Islet precursor cell (in vitro differentiated cells): Measurements from ENCODE around the gene UQCRFS1.
"Not testable (repeated sequence)": the region's sequence is repeated elsewhere in the genome, so short reads cannot be mapped to it uniquely, and the experiment has no call there.

Experiments
- DNase-seq: peaks from one replicate; pipeline ENCODE4 v3.0.0-alpha.2; 2018

UQCRFS1 gene

GRCh38 chr19:29212356-29212647 lies 649 bp downstream of the UQCRFS1 start:
- no peak for DNase-seq

DNA sequence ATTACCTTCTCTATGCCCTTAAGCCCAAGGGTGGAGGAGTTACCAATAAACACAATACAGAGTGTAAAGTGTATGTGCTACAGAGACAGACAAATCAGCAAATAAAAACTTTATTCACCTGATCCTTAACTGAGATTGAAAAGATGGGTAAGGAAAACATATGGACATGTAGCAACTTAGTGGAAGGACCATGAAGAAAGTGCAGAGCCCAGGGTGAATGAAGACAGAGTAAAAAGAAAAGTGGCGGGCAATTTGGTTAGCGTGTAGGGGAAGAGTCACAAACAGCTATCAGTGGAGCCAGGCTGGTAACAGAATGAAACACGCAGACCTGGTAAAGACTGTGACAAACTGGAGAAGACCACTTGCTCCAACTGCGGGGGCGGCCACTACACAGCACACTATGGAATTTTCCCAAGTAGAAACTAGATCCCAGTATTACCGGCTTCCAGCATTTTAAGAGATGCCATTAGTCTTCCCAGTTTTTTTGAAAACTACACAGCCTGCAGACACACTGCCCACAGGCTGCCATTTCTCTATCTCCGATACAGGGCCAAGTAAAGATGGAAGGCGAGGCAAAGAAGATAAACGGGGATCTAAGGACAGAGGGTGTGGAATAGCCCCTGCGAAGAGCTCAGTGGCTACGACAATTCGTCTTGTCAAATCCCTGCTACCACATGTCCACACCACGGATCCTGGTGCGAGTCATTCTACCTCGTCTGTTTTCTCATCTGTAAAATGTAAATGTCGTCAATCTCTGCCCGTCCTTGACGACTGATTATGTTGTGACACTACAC lies 1.2 kb downstream of the UQCRFS1 start:
- DNase-seq: peak; percentile 46

DNA sequence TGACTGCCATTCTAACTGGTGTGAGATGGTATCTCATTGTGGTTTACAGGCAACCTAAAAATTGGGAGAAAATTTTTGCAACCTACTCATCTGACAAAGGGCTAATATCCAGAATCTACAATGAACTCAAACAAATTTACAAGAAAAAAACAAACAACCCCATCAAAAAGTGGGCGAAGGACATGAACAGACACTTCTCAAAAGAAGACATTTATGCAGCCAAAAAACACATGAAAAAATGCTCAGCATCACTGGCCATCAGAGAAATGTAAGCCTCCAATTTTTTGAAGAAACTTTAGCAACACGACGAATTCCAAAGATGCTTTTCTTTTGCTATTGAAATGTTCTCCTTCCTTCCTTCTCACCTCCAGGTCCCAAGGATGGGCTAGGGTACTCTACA lies 1.9 kb downstream of the UQCRFS1 start:
- DNase-seq: not testable (repeated sequence)

DNA sequence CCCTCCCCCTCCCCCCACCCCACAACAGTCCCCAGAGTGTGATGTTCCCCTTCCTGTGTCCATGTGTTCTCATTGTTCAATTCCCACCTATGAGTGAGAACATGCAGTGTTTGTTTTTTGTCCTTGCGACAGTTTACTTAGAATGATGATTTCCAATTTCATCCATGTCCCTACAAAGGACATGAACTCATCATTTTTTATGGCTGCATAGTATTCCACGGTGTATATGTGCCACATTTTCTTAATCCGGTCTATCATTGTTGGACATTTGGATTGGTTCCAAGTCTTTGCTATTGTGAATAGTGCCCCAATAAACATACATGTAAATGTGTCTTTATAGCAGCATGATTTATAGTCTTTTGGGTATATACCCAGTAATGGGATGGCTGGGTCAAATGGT lies 2.4 kb downstream of the UQCRFS1 start:
- not testable (repeated sequence) for DNase-seq

- DNase-seq: not testable (repeated sequence)
These were observed 5.4 kb downstream of the UQCRFS1 start for GRCh38 chr19:29207403-29208187.

DNA sequence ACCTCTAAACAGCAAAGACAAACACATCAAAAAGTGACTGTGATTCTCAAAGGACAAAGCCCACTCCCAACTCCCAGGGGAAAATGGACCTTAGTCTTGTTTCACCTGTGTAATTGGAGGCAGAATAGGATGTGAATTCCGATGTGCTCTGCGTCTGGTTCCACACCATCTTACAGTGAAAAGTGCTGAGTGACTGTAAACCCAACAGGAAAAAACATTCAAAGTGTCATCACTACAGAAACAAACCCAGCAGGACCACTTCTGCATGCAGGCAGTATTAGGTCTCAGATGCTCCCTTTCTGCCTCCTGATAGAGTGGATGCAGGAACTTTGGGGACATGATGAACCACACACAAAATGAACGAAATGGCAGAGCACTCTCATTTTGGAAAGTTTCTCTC lies 6.5 kb downstream of the UQCRFS1 start:
- no peak for DNase-seq

DNA sequence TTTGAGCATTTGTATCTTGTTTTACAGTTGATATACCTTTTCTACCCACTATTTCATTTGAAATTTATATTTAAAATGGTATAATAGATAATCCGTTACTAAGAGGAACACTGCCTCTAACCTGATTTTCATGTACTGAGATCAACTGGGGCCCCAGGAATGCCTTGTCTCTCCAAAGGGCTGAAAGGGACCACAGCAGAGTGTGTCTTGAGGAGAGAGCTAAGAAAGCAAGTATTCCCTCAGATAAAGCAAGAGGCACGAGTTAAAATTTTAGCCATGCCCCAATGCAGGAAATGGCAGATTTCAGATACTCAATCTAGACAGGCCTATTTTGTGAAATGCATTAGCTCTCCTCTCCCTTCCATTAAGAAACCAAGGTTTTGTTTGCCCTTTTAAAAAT lies 10.7 kb downstream of the UQCRFS1 start:
- DNase-seq: no peak

GRCh38 chr19:29201855-29202254 lies 11.1 kb downstream of the UQCRFS1 start:
- no peak for DNase-seq

- DNase-seq: no peak
These were observed 18.3 kb downstream of the UQCRFS1 start for GRCh38 chr19:29194658-29195057.

DNA sequence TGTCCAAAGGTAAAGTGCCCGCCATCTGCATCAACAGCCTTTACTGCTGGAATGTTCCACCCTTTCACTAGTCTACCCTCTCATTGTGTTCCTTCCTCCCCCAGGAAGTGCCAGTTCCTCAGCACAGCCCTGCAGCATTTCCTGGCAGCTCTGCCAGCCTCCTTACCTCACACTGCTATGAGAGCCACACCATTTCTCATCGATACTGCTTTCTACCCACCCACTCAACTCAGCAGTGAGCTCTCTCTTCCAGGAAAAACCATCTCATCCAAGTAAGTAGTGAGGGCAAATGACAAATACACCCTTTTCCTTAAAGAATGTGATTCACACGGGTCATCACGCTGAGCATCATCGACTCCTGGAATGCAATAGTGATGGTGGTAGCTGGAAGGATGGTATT lies 19.8 kb downstream of the UQCRFS1 start:
- no peak for DNase-seq

DNA sequence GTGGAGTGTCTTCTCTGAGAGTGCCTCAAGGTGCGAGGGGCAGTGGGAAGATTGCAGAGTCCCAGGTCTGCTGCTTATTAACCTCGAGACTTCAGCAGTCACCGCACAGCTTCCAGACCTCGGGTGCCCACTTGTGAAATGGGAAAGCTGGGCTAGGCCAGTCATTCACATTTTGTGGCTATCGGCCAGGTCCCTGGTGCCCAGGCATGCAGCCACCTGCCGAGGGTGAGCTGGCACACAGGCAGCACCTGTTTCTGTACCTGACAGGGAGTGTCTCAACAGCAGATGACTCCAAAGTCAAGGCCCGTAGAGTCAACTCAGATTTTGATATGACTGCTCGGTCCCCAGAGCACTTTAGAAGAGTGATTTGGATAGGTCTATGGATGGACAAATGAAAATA lies 21.9 kb downstream of the UQCRFS1 start:
- no peak for DNase-seq

DNA sequence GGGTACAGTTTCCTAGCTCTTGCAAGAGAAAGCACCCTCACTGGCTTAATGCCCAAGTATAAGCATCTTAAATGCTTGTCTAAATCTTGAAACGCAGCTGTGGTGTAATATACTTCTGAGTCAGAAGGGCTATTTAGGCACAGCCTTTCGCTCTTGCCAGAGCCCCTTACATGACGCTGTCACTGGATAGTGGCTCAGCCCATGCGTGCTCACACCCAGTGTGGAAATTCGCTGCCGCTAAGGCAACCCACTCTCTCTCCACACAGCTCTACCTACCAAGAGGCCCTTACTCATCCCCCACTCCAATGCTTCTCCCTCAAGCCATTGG lies 24.0 kb downstream of the UQCRFS1 start:
- no peak for DNase-seq

DNA sequence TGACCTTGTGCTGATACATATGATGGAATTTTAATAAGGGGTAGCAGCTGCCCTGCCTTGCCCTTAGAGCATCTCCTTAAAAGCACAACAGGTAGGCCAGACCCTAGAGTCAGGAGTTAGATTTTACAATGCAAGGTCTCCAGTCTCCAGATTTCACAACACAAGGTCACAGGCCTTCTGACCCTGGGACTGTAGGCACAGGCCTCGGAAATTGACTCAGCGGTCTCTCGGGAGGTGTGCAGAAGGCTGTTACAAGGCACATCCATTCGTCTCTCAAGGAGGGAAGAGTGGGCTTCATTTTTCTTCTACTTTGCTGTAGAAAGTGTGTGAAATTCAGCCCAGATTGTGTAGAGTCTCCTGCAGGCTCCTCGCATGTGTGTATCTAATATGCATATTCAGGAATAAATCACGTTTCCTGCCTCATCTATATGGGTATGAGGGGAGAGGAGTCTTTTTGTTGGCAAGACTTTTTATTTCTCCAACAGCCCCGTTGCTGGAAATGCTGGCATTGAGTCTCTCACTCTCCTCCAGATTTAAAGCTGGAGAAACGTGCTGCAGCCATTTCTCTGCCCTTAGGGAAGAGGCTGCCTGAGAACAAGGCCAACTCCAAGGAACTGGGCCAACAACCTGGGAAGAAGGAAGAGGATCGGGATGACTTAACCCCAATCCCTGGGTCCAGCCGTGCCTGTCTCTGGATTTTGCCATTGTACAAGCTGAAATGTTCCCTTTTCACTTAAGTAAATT lies 24.5 kb downstream of the UQCRFS1 start:
- no peak for DNase-seq

- DNase-seq: no peak
These were observed 25.3 kb downstream of the UQCRFS1 start for GRCh38 chr19:29187676-29188075.

- no peak for DNase-seq
These were observed 27.5 kb downstream of the UQCRFS1 start for GRCh38 chr19:29185427-29185826.

- DNase-seq: no peak
These were observed 35.8 kb downstream of the UQCRFS1 start for GRCh38 chr19:29176981-29177754.

- DNase-seq: no peak
These were observed 39.1 kb downstream of the UQCRFS1 start for GRCh38 chr19:29173896-29174295.

- no peak for DNase-seq
These were observed 40.6 kb downstream of the UQCRFS1 start for GRCh38 chr19:29172302-29172701.

GRCh38 chr19:29171525-29171924 lies 41.4 kb downstream of the UQCRFS1 start:
- no peak for DNase-seq

GRCh38 chr19:29170554-29170953 lies 42.4 kb downstream of the UQCRFS1 start:
- DNase-seq: no peak

GRCh38 chr19:29162694-29163093 lies 50.3 kb downstream of the UQCRFS1 start:
- no peak for DNase-seq

GRCh38 chr19:29155683-29156082 lies 57.3 kb downstream of the UQCRFS1 start:
- DNase-seq: no peak
